B cell (primary cell): ENCODE results near the gene WASHC3.
"Not testable (repeated sequence)": the region's sequence is repeated elsewhere in the genome, so short reads cannot be mapped to it uniquely, and the experiment has no call there.

ENCODE experiments used
- EZH2 ChIP-seq: IDR thresholded peaks from 2 replicates; pipeline ENCODE4 v1.6.1; 2012; ENCODE audit warnings: borderline replicate concordance, low read depth, mild to moderate bottlenecking, moderate library complexity, low read length; ENCODE audit not compliant: insufficient read depth, poor library complexity, severe bottlenecking
- TF ChIP-seq, protein P1 (sequence below): fragments of 200-600 bp; IDR thresholded peaks from one replicate; pipeline ENCODE4 v1.8.0; 2022; ENCODE audit warnings: antibody characterized with exemption, mild to moderate bottlenecking

GRCh38 chr12:102018607-102019006 is 43.2 kb downstream of the WASHC3 start:
- TF ChIP-seq, protein P1, sequence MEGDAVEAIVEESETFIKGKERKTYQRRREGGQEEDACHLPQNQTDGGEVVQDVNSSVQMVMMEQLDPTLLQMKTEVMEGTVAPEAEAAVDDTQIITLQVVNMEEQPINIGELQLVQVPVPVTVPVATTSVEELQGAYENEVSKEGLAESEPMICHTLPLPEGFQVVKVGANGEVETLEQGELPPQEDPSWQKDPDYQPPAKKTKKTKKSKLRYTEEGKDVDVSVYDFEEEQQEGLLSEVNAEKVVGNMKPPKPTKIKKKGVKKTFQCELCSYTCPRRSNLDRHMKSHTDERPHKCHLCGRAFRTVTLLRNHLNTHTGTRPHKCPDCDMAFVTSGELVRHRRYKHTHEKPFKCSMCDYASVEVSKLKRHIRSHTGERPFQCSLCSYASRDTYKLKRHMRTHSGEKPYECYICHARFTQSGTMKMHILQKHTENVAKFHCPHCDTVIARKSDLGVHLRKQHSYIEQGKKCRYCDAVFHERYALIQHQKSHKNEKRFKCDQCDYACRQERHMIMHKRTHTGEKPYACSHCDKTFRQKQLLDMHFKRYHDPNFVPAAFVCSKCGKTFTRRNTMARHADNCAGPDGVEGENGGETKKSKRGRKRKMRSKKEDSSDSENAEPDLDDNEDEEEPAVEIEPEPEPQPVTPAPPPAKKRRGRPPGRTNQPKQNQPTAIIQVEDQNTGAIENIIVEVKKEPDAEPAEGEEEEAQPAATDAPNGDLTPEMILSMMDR = not testable (repeated sequence)
- not testable (repeated sequence) for TF ChIP-seq EZH2
